Common myeloid progenitor, CD34-positive (primary cell): ENCODE measurements around the gene KRTAP22-2.

Experiments used
- CTCF ChIA-PET: fragments of 350-600 bp; sonication (Branson Sonifier 250); formaldehyde crosslinking; loops from one replicate; lab custom pipeline; 2021; ENCODE audit warnings: antibody characterized with exemption; lab: Charles Lee
- POLR2A ChIA-PET: fragments of 350-600 bp; sonication (Branson Sonifier 250); formaldehyde crosslinking; loops from one replicate; lab custom pipeline; 2021; ENCODE audit warnings: antibody characterized with exemption; lab: Charles Lee
- DNase-seq, 3 donors: peaks; one replicate each; pipeline versions ENCODE4 v3.0.0 to v3.0.0-alpha.2; 2013
- H3K27ac ChIP-seq, 2 experiments: 1 replicate in 1 of 2; 2 replicates in 1 of 2; pipeline ENCODE4 v1.7.0; 2013; ENCODE audit warnings: inconsistent platforms in 2 of 2, low read length in 2 of 2, mild to moderate bottlenecking in 2 of 2, low read depth in 1 of 2, moderate library complexity in 1 of 2; ENCODE audit not compliant: severe bottlenecking in 2 of 2, insufficient read depth in 1 of 2, poor library complexity in 1 of 2
- H3K27me3 ChIP-seq, 5 experiments: replicated peaks in 2 of 5; 1 replicate in 3 of 5; 2 replicates in 2 of 5; pipeline versions ENCODE4 v1.6.1 to v1.7.0; 2013; ENCODE audit warnings: low read length in 4 of 5, mild to moderate bottlenecking in 2 of 5, moderate library complexity in 2 of 5, inconsistent platforms in 1 of 5; ENCODE audit not compliant: insufficient read depth in 5 of 5, control insufficient read depth in 4 of 5
- H3K36me3 ChIP-seq, 4 experiments: 1 replicate in 2 of 4; 2 replicates in 2 of 4; pipeline versions ENCODE4 v1.6.1 to v1.7.0; 2013; ENCODE audit warnings: low read length in 3 of 4, control low read depth in 1 of 4, mild to moderate bottlenecking in 1 of 4; ENCODE audit not compliant: control insufficient read depth in 4 of 4, insufficient read depth in 4 of 4
- H3K4me1 ChIP-seq, 4 experiments: 1 replicate in 3 of 4; 2 replicates in 1 of 4; pipeline versions ENCODE4 v1.6.1 to v1.7.1; 2013; ENCODE audit warnings: low read length in 3 of 4, mild to moderate bottlenecking in 3 of 4, control low read depth in 1 of 4, inconsistent platforms in 1 of 4, moderate library complexity in 1 of 4; ENCODE audit not compliant: control insufficient read depth in 4 of 4, insufficient read depth in 4 of 4; ENCODE audit errors: control extremely low read depth in 1 of 4
- H3K4me3 ChIP-seq, 7 experiments: 1 replicate in 4 of 7; 2 replicates in 3 of 7; pipeline versions ENCODE4 v1.5.1 to v1.7.0; 2013; ENCODE audit warnings: mild to moderate bottlenecking in 7 of 7, low read length in 6 of 7, moderate library complexity in 6 of 7, inconsistent platforms in 2 of 7, low read depth in 2 of 7, control low read depth in 1 of 7; ENCODE audit not compliant: insufficient read depth in 4 of 7, control insufficient read depth in 1 of 7; ENCODE audit errors: extremely low read depth in 1 of 7
- H3K9me3 ChIP-seq, 5 experiments: 1 replicate in 4 of 5; 2 replicates in 1 of 5; pipeline versions ENCODE4 v1.6.1 to v1.7.1; 2013; ENCODE audit warnings: low read length in 4 of 5, mild to moderate bottlenecking in 2 of 5, inconsistent platforms in 1 of 5, low read depth in 1 of 5, moderate library complexity in 1 of 5; ENCODE audit not compliant: control insufficient read depth in 4 of 5, insufficient read depth in 2 of 5; ENCODE audit errors: control extremely low read depth in 1 of 5
- WGBS: methylation state at CpG from one replicate; pipeline ENCODE4 v1.1.5; 2013; ENCODE audit not compliant: insufficient coverage; 5-methylcytosine and 5-hydroxymethylcytosine counted together

The KRTAP22-2 gene

DNA sequence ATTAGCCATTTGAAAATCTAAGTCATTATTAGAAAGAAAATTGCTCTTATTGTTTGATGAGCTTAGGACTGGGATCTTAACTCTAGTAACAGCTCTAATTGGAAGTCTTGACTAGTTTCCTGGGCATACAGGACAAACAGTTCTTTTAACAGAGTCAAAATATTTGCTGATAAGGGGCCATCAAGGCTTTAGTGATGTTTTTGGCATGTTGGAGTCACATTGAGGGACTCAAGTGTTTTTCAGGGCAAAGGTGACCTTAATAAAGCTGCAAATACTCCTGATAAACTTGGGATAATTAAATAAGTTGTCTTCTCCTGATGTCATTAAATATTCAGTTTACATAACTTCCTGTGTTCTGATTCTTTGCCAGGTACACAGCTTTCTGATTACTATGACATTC lies 22.6 kb downstream of the KRTAP22-2 start:
- no peak overlapping the region for H3K27ac ChIP-seq
- H3K4me3 ChIP-seq = no peak overlapping the region
- H3K36me3 ChIP-seq = no peaks in the 10 kb centered on the region
- POLR2A ChIA-PET = no interaction called here
- no peak for DNase-seq
- H3K9me3 ChIP-seq = no peaks in the 10 kb centered on the region
- CTCF ChIA-PET = no interaction called here
- H3K4me1 ChIP-seq = no peaks in the 10 kb centered on the region
- H3K27me3 ChIP-seq = no peaks in the 10 kb centered on the region

GRCh38 chr21:30563630-30564029 lies 26.6 kb downstream of the KRTAP22-2 start:
- H3K36me3 ChIP-seq = no peaks in the 10 kb centered on the region
- H3K4me3 ChIP-seq = no peak overlapping the region
- H3K27me3 ChIP-seq = no peaks in the 10 kb centered on the region
- CTCF ChIA-PET = no interaction called here
- H3K4me1 ChIP-seq = no peaks in the 10 kb centered on the region
- POLR2A ChIA-PET = no interaction called here
- H3K9me3 ChIP-seq = no peaks in the 10 kb centered on the region
- no peak for DNase-seq
- WGBS = 100% methylated on average over 1 of the region's 2 CpGs
- H3K27ac ChIP-seq = no peak overlapping the region

- Histone ChIP-seq H3K9me3 (no peaks in the 10 kb centered on the region), H3K4me3 (no peak overlapping the region), H3K27ac (no peak overlapping the region), H3K36me3 (no peaks in the 10 kb centered on the region), H3K27me3 (no peaks in the 10 kb centered on the region), H3K4me1 (no peaks in the 10 kb centered on the region)
- DNase-seq = no peak
- CTCF ChIA-PET = no interaction called here
- POLR2A ChIA-PET = no interaction called here
- 85% methylated on average over 4 of the region's 6 CpGs for WGBS
Measured at GRCh38 chr21:30563072-30563471, 27.1 kb downstream of the KRTAP22-2 start.

GRCh38 chr21:30561957-30562356 lies 28.2 kb downstream of the KRTAP22-2 start:
- Histone ChIP-seq H3K36me3 (no peaks in the 10 kb centered on the region), H3K4me1 (no peaks in the 10 kb centered on the region), H3K27me3 (no peaks in the 10 kb centered on the region), H3K9me3 (no peaks in the 10 kb centered on the region), H3K27ac (no peak overlapping the region), H3K4me3 (no peak overlapping the region)
- ChIA-PET POLR2A (no interaction called here), CTCF (no interaction called here)
- no peak for DNase-seq
- 86% methylated on average over 1 of the region's 2 CpGs for WGBS

DNA sequence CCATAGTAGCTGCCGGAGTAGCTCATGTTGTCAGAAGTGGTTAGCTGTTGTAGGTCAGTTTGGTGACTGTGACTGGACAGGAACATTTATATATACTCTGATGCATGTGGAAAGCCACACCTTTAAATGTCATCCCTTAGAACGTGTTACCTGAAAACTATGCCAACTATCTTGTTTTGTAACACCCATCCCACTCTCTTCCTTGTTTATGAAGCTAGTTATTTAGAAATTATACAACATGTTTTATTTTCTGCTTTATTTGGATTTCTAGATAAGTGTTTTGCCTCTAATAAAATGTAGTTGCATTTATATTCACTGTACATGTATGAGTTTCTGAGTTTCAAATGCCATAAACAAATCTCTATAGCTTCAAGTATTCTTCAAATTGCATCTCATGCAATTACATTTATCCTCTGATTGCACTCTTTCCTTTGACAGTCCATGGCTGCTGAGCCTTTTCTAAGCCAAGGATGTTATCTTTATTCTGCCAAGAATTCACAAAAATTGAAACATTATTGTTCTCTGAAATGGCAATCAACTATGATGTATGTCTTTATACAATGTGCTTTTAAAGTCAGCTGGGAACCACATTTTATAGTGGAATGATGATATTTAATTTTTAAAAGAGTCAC lies 28.8 kb downstream of the KRTAP22-2 start, which contains the start of gene KRTAP19-7:
TSS of gene KRTAP19-7 (minus strand) at position 51 of the 632 bp plus-strand sequence. CDS start at position 26, 25 bp downstream.
- H3K4me3 ChIP-seq = no peak within 1 kb of the TSS
- H3K36me3 ChIP-seq = no peaks in the 10 kb centered on the region
- ChIA-PET POLR2A (no interaction called here), CTCF (no interaction called here)
- DNase-seq = no peak
- WGBS = no CpG with 5 or more reads among the region's 2 CpGs
- H3K27ac ChIP-seq = no peak within 1 kb of the TSS
- H3K9me3 ChIP-seq = no peaks in the 10 kb centered on the region
- no peaks in the 10 kb centered on the region for H3K4me1 ChIP-seq
- no peaks in the 10 kb centered on the region for H3K27me3 ChIP-seq

- POLR2A ChIA-PET = no interaction called here
- Histone ChIP-seq H3K36me3 (no peaks in the 10 kb centered on the region), H3K27ac (no peak overlapping the region), H3K4me1 (no peaks in the 10 kb centered on the region), H3K27me3 (no peaks in the 10 kb centered on the region), H3K9me3 (no peaks in the 10 kb centered on the region), H3K4me3 (no peak overlapping the region)
- CTCF ChIA-PET = no interaction called here
- DNase-seq = no peak
- no CpG with 5 or more reads among the region's 2 CpGs for WGBS
Measured at GRCh38 chr21:30555095-30555494, 35.1 kb downstream of the KRTAP22-2 start.

DNA sequence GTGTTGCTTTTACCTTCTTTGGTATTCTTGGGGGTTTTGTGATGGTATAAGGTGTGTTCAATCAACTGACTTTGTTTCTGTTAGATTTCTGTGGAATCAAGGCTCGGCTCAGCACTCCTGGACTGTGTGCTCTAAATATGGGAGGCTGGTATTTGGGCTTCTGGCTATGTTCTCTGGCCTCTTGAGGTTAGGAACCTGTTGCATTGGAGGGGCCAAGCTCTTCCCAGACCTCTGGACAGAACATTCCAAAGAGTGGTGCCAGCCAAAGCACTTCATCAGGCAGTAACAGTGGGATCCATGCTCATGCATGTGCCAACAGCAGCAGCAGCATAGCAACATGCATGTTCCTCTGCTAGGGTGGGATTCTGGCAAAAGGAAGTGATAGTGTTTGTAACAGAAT lies 37.4 kb downstream of the KRTAP22-2 start:
- Histone ChIP-seq H3K27me3 (no peaks in the 10 kb centered on the region), H3K4me3 (no peak overlapping the region), H3K4me1 (no peaks in the 10 kb centered on the region), H3K27ac (no peak overlapping the region), H3K9me3 (no peaks in the 10 kb centered on the region), H3K36me3 (no peaks in the 10 kb centered on the region)
- WGBS = no CpG with 5 or more reads among the region's 1 CpG
- CTCF ChIA-PET = no interaction called here
- POLR2A ChIA-PET = no interaction called here
- no peak for DNase-seq
